ENCODE data around the gene RSPO4. TPM values are rescaled to one million over a fixed set of nuclear protein-coding genes. Genes with fewer than 3 reads are reported as not detected.

Gene RSPO4
- total and polyA plus RNA-seq, 9 of the 15 experiments (the other 6 are each of a cell fraction or from before 2014, with no cell fraction given) = 0.04 to 0.34 TPM; not detected in 7

GRCh38 chr20:1010659-1011058, 8.5 kb upstream of the RSPO4 start (continued):
- TF ChIP-seq ZZZ3 (IDR thresholded peaks at IDR 0.05) = no peak
- TF ChIP-seq RBBP5 (IDR thresholded peaks at IDR 0.05; ENCODE audit: borderline replicate concordance, insufficient read depth, low read length, poor library complexity, severe bottlenecking) = no peak
- TF ChIP-seq CCAR2 (IDR thresholded peaks at IDR 0.05; ENCODE audit: low read depth, low read length) = no peak

GRCh38 chr20:1005452-1006027, 3.4 kb upstream of the RSPO4 start:
- H3K9me3 ChIP-seq (replicated peaks; ENCODE audit: control insufficient read depth, insufficient read depth, low read depth, low read length) = no peaks in the 10 kb centered on the region
- H2AFZ ChIP-seq (ENCODE audit: low read depth, low read length) = peak overlapping the region; percentile 73
- ChIA-PET POLR2A (interaction anchor here (0.5 kb wide), 1 partner anchor 617 kb away, joined by 3 read pairs; no protein-coding TSS in a partner anchor), CTCF (ENCODE audit: low intra/inter-chr PET ratio) (no interaction called here)
- ATAC-seq (peak; percentile 100), FAIRE-seq (peak; percentile 97), DNase-seq (ENCODE audit: extremely low read depth in 1 of 4, low spot score in 3 of 4) (peak; percentile 59 to 71 (median 66))
- H3K9ac ChIP-seq (ENCODE audit: insufficient read depth in 1 of 2, low read depth in 2 of 2, low read length in 2 of 2) = no peak overlapping the region
- no peaks in the 10 kb centered on the region for H4K20me1 ChIP-seq (replicated peaks; ENCODE audit: control insufficient read depth, insufficient read depth, low read length)
- H3K36me3 ChIP-seq (ENCODE audit: control insufficient read depth, insufficient read depth, low read length) = no peaks in the 10 kb centered on the region
- no peak overlapping the region for H3K4me3 ChIP-seq
- in situ Hi-C loops (cut with MboI) = no loop called here
- peaks cover 0 to 10% of the 10 kb centered on the region in 2 experiments; a peak in 2 of 5 replicates for H3K27me3 ChIP-seq (ENCODE audit: control insufficient read depth in 2 of 2, insufficient read depth in 2 of 2, low read length in 2 of 2)
- H3K4me1 ChIP-seq (replicated peaks in 1 of 2; ENCODE audit: control insufficient read depth in 2 of 2, insufficient read depth in 2 of 2, low read length in 2 of 2) = peaks cover 3 to 5% of the 10 kb centered on the region in 2 experiments; a peak in 4 of 5 replicates
- WGBS (ENCODE audit: insufficient coverage, low coverage, missing lambda C conversion rate) = 16% methylated on average over 4 of the region's 5 CpGs
- no peaks in the 10 kb centered on the region for H3K9me1 ChIP-seq (ENCODE audit: control insufficient read depth, insufficient read depth, low read length)
- intact Hi-C loops (cut with micrococcal nuclease) = no loop called here
- BruUV-seq (replicated peaks) = no TSS peak
- peak overlapping the region; percentile 64 for H3K4me2 ChIP-seq (ENCODE audit: insufficient read depth, low read length)
- no peak overlapping the region for H3K27ac ChIP-seq (ENCODE audit: extremely low read depth, low read depth, low read length)
- no peaks in the 10 kb centered on the region for H3K79me2 ChIP-seq (ENCODE audit: control insufficient read depth, insufficient read depth, low read length)
- TF ChIP-seq ZBTB2 (IDR thresholded peaks at IDR 0.05) (no peak), HMGN3 (IDR thresholded peaks at IDR 0.05; ENCODE audit: borderline replicate concordance, extremely low read depth, insufficient read length, low read depth, low read length) (no peak), FOXK1 (CRISPR knock-in tag; IDR thresholded peaks at IDR 0.05; ENCODE audit: borderline replicate concordance) (no peak), CBFA2T3 (IDR thresholded peaks at IDR 0.05) (no peak), PBX2 (CRISPR knock-in tag; IDR thresholded peaks at IDR 0.05; ENCODE audit: low read depth) (no peak), PBX2 (tag; conservative IDR thresholded peaks at IDR 0.05; ENCODE audit: low read depth) (no peak), CEBPZ (IDR thresholded peaks at IDR 0.05; ENCODE audit: borderline replicate concordance, low read depth, low read length) (no peak), NUFIP1 (IDR thresholded peaks at IDR 0.05; ENCODE audit: partially characterized antibody) (no peak)
